ENCODE results near the gene YES1.
"Not testable (repeated sequence)": the region's sequence is repeated elsewhere in the genome, so short reads cannot be mapped to it uniquely, and the experiment has no call there.

Gene YES1

GRCh38 chr18:774811-775210, 37.2 kb downstream of the YES1 start:
- TF ChIP-seq, protein P1, sequence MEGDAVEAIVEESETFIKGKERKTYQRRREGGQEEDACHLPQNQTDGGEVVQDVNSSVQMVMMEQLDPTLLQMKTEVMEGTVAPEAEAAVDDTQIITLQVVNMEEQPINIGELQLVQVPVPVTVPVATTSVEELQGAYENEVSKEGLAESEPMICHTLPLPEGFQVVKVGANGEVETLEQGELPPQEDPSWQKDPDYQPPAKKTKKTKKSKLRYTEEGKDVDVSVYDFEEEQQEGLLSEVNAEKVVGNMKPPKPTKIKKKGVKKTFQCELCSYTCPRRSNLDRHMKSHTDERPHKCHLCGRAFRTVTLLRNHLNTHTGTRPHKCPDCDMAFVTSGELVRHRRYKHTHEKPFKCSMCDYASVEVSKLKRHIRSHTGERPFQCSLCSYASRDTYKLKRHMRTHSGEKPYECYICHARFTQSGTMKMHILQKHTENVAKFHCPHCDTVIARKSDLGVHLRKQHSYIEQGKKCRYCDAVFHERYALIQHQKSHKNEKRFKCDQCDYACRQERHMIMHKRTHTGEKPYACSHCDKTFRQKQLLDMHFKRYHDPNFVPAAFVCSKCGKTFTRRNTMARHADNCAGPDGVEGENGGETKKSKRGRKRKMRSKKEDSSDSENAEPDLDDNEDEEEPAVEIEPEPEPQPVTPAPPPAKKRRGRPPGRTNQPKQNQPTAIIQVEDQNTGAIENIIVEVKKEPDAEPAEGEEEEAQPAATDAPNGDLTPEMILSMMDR (IDR thresholded peaks at IDR 0.05; ENCODE audit: extremely low read depth, missing control alignments): no peak
- DNase-seq (ENCODE audit: low spot score): no peak

GRCh38 chr18:773980-774624, 37.9 kb downstream of the YES1 start:
- TF ChIP-seq, protein P1 (IDR thresholded peaks at IDR 0.05; ENCODE audit: extremely low read depth, missing control alignments): no peak
- no peak for DNase-seq (ENCODE audit: low spot score)

GRCh38 chr18:770583-770961, 41.5 kb downstream of the YES1 start:
- TF ChIP-seq, protein P1 (IDR thresholded peaks at IDR 0.05; ENCODE audit: extremely low read depth, missing control alignments): no peak
- no peak for DNase-seq (ENCODE audit: low spot score)

GRCh38 chr18:767961-768360, 44.1 kb downstream of the YES1 start:
- TF ChIP-seq, protein P1 (IDR thresholded peaks at IDR 0.05; ENCODE audit: extremely low read depth, missing control alignments): no peak
- DNase-seq (ENCODE audit: low spot score): no peak

GRCh38 chr18:767084-767882, 44.8 kb downstream of the YES1 start:
- DNase-seq (ENCODE audit: low spot score): no peak
- TF ChIP-seq, protein P1 (IDR thresholded peaks at IDR 0.05; ENCODE audit: extremely low read depth, missing control alignments): no peak

DNA sequence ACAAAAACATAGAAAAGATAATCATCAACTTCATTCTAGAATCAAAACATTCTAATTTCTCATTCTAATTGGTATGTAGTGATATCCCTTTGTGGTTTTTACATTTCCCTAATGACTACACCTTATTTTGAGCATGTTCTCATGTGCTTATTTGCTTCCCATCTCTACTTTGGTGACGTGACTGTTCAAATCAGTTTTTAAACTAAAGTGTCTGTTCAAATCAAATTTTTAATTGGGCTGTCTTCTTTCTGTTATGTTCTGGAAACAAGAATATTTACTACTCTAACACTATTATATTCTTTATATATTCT, 45.5 kb downstream of the YES1 start:
- TF ChIP-seq, protein P1 (IDR thresholded peaks at IDR 0.05; ENCODE audit: extremely low read depth, missing control alignments): no peak
- DNase-seq (ENCODE audit: low spot score): no peak

DNA sequence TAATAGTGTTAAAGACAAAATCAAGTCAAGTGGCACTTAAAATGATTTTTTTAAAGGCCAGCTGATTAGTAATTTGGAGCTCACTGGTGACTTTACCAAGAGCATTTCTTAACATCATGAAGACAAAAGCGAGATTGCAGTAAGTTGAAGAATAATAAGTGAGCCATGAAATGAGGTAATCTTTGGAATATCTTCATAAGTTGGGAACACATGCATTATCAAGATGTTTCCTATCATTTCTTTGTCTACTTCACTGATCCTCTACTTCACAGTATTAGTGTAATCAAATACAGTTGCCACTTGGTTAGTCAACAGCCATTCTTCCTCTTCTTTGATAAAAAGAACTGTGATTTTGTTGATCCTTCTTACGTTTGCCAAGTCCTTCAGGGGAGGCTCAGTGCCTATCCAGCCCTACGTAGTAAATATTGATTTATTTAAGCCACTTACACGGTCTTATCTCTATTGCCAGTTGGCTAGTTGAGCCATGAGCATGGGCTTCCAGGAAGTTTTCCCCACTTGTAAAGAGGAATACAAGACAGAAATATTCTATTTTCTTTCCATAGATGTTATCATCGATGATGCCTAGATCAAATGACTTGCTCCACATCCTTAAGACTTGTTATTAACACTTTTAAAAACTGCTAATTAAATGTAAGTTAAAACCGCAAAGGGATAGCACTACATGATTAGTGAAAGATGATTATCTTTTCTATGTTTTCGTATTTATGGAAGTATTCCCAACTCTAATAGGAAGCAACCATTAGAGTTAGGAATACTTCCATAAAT, 46.1 kb downstream of the YES1 start:
- DNase-seq (ENCODE audit: low spot score): no peak
- TF ChIP-seq, protein P1 (IDR thresholded peaks at IDR 0.05; ENCODE audit: extremely low read depth, missing control alignments): no peak

- not testable (repeated sequence) for DNase-seq (ENCODE audit: low spot score)
These were observed 52.2 kb downstream of the YES1 start for GRCh38 chr18:759864-760263.
